Endothelial cell of umbilical vein (primary cell): Measurements from ENCODE around the gene MYL5. TPM values are rescaled to one million over a fixed set of nuclear protein-coding genes. Genes with fewer than 3 reads are reported as not detected.

Experiments
- BruUV-seq: library from RNA; stranded (reverse); fragments of 400-500 nt; replicated peaks from 2 replicates; lab custom pipeline; 2021; lab: Mats Ljungman, UMichigan
- CTCF ChIA-PET: fragments of 300-600, 350-600 bp; sonication (Branson Sonifier 250); formaldehyde crosslinking; loops from one replicate; lab custom pipeline; 2021; ENCODE audit warnings: antibody characterized with exemption, inconsistent platforms; lab: Charles Lee
- POLR2A ChIA-PET: fragments of 300-600, 350-600 bp; sonication (Branson Sonifier 250); formaldehyde crosslinking; loops from one replicate; lab custom pipeline; 2021; ENCODE audit warnings: antibody characterized with exemption, inconsistent platforms; lab: Charles Lee
- DNase-seq: peaks from one replicate; pipeline ENCODE4 v3.0.0-alpha.2; 2011; ENCODE audit warnings: low read depth, low spot score
- FAIRE-seq: peaks from 2 replicates; lab custom pipeline; 2011; peaks lifted over from hg19 to GRCh38; lab: Jason Lieb, UNC
- H2AFZ ChIP-seq: 2 replicates; pipeline ENCODE4 v1.6.0; 2012; ENCODE audit warnings: low read depth, low read length, control low read depth, inconsistent platforms
- H3K27ac ChIP-seq: 2 replicates; pipeline ENCODE4 v1.5.1; 2011; ENCODE audit warnings: low read depth, mild to moderate bottlenecking, control low read depth, low read length, moderate library complexity; ENCODE audit not compliant: insufficient read depth
- H3K27me3 ChIP-seq, 2 experiments: 2 replicates each; pipeline versions ENCODE4 v1.6.0 to v1.6.1; 2011; ENCODE audit warnings: low read length in 2 of 2, mixed read lengths in 1 of 2; ENCODE audit not compliant: control insufficient read depth in 2 of 2, insufficient read depth in 2 of 2
- H3K36me3 ChIP-seq, 2 experiments: 2 replicates in 1 of 2; 3 replicates in 1 of 2; pipeline ENCODE4 v1.5.1; 2011; ENCODE audit warnings: low read length in 2 of 2, mild to moderate bottlenecking in 1 of 2, moderate library complexity in 1 of 2; ENCODE audit not compliant: control insufficient read depth in 2 of 2, insufficient read depth in 2 of 2; ENCODE audit errors: extremely low read depth in 1 of 2
- H3K4me1 ChIP-seq: 3 replicates; pipeline ENCODE4 v1.5.1; 2011; ENCODE audit warnings: mild to moderate bottlenecking, low read length; ENCODE audit not compliant: control insufficient read depth, insufficient read depth; ENCODE audit errors: extremely low read depth
- H3K4me2 ChIP-seq: 2 replicates; pipeline ENCODE4 v1.6.1; 2011; ENCODE audit warnings: low read length, control low read depth, mixed read lengths; ENCODE audit not compliant: insufficient read depth
- H3K4me3 ChIP-seq, 3 experiments: fragments of 200-600 bp in 1 of 3; sonication (generic), shearing (Covaris generic) in 1 of 3; replicated peaks in 1 of 3; 2 replicates each; pipeline ENCODE4 v1.5.1; 2011 to 2016; ENCODE audit warnings: control low read depth in 3 of 3, low read length in 3 of 3, mild to moderate bottlenecking in 2 of 3, inconsistent platforms in 1 of 3, low read depth in 1 of 3, moderate library complexity in 1 of 3; ENCODE audit not compliant: insufficient read depth in 1 of 3
- H3K79me2 ChIP-seq: 2 replicates; pipeline ENCODE4 v1.6.0; 2012; ENCODE audit warnings: low read length, inconsistent platforms; ENCODE audit not compliant: control insufficient read depth, insufficient read depth
- H3K9ac ChIP-seq: replicated peaks from 2 replicates; pipeline ENCODE3; 2011; ENCODE audit warnings: low read length, control low read depth; ENCODE audit not compliant: insufficient read depth; ENCODE audit errors: extremely low read depth
- H3K9me1 ChIP-seq: replicated peaks from 3 replicates; pipeline ENCODE4 v1.6.0; 2011; ENCODE audit warnings: mild to moderate bottlenecking, low read length; ENCODE audit not compliant: control insufficient read depth, insufficient read depth; ENCODE audit errors: extremely low read depth
- H3K9me3 ChIP-seq: replicated peaks from 2 replicates; pipeline ENCODE4 v1.5.1; 2012; ENCODE audit warnings: low read length, inconsistent platforms; ENCODE audit not compliant: control insufficient read depth, insufficient read depth
- H4K20me1 ChIP-seq: replicated peaks from 2 replicates; pipeline ENCODE3; 2011; ENCODE audit warnings: mild to moderate bottlenecking, low read length; ENCODE audit not compliant: control insufficient read depth, insufficient read depth; ENCODE audit errors: extremely low read depth
- CTCF ChIP-seq, 2 donors: IDR thresholded peaks; 1 replicate in 1 of 2; 2 replicates in 1 of 2; pipeline ENCODE4 v1.5.1; 2011; ENCODE audit warnings: low read length in 2 of 2, mild to moderate bottlenecking in 2 of 2, moderate library complexity in 2 of 2, control low read depth in 1 of 2, inconsistent platforms in 1 of 2, low read depth in 1 of 2; ENCODE audit not compliant: insufficient read depth in 1 of 2; ENCODE audit errors: extremely low read depth in 1 of 2
- EZH2 ChIP-seq: IDR thresholded peaks from 2 replicates; pipeline ENCODE4 v1.6.1; 2012; ENCODE audit warnings: borderline replicate concordance, low read depth, mild to moderate bottlenecking, moderate library complexity, low read length, inconsistent platforms; ENCODE audit not compliant: severe bottlenecking
- FOS ChIP-seq: IDR thresholded peaks from 2 replicates; pipeline ENCODE4 v1.6.1; 2011; ENCODE audit warnings: mild to moderate bottlenecking, low read length, moderate library complexity, borderline replicate concordance; ENCODE audit not compliant: insufficient read depth
- GATA2 ChIP-seq: IDR thresholded peaks from 2 replicates; pipeline ENCODE4 v1.7.0; 2011; ENCODE audit warnings: low read depth, mild to moderate bottlenecking, moderate library complexity, mixed read lengths, low read length; ENCODE audit not compliant: insufficient read length, insufficient read depth
- JUN ChIP-seq: IDR thresholded peaks from 2 replicates; pipeline ENCODE4 v1.6.1; 2011; ENCODE audit warnings: borderline replicate concordance, low read depth; ENCODE audit not compliant: insufficient read length, insufficient read depth
- MYC ChIP-seq: IDR thresholded peaks from one replicate; pipeline ENCODE4 v1.6.1; 2011; ENCODE audit warnings: mild to moderate bottlenecking, low read depth, low read length
- POLR2A ChIP-seq: IDR thresholded peaks from 2 replicates; pipeline ENCODE4 v1.6.1; 2012; ENCODE audit warnings: low read depth, mild to moderate bottlenecking, control low read depth, low read length
- POLR2AphosphoS5 ChIP-seq: IDR thresholded peaks from 2 replicates; pipeline ENCODE4 v1.6.1; 2012; ENCODE audit warnings: low read depth, mild to moderate bottlenecking, control low read depth, low read length, moderate library complexity; ENCODE audit not compliant: insufficient read depth
- dilution Hi-C: fragments of 300-500 bp; cut with MboI; formaldehyde crosslinking; loops from one replicate; pipeline ENCODE4 v1.15.0; 2019; ENCODE audit warnings: low sequenced_read_pairs; ENCODE audit not compliant: extremely low pct_ligation_motif_present
- intact Hi-C: fragments of 100-400 bp; cut with micrococcal nuclease; formaldehyde crosslinking; loops from one replicate; pipeline ENCODE4 v1.10.0; 2022
- polyA plus RNA-seq, 4 experiments: library from polyadenylated mRNA; depleted of rRNA in 3 of 4; stranded (reverse) in 3 of 4; unstranded in 1 of 4; fragments of >200 nt; gene quantifications; 2 replicates each; pipeline versions ENCODE4 v1.2.1 to v1.2.3, GENCODE V29; 2011 to 2012; ENCODE audit warnings: missing spikeins in 1 of 4
- total RNA-seq: library from RNA; stranded (reverse); gene quantifications from 2 replicates; pipeline ENCODE4 v1.2.3, GENCODE V29; 2021
- TF ChIP-seq, protein P1 (sequence below): IDR thresholded peaks from 2 replicates; pipeline ENCODE4 v1.6.1; 2011; ENCODE audit not compliant: insufficient read depth, insufficient read length

MYL5 gene
- total and polyA plus RNA-seq, 2 donors (not counting 3 experiments of a cell fraction or from before 2014, with no cell fraction given): 12.3 to 13.4 TPM

DNA sequence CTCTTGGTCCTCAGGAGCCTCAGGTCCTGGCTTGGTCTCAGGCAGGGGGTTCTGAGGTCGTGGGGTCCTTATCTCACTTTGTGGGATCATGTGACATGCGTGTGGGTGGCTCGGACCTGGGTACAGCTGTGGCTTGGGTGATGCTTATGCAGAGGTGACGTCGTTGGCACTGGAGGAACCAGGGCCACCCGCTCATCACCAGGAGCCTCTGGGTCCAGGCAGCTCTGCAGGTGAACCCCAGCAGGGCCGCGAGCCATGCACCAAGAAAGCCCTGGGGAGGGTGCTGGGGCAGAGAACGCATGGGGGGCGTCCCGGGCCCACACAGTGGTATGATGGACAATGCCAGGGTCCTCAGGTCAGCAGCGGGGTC lies 9.0 kb upstream of the MYL5 start:
- FAIRE-seq (no peak), DNase-seq (no peak)
- Histone ChIP-seq H2AFZ (no peak overlapping the region), H3K4me3 (no peak overlapping the region), H3K27ac (no peak overlapping the region), H3K9me1 (no peaks in the 10 kb centered on the region), H3K79me2 (no peaks in the 10 kb centered on the region), H3K4me2 (no peak overlapping the region), H3K4me1 (no peaks in the 10 kb centered on the region), H3K27me3 (peaks cover 0 to 5% of the 10 kb centered on the region in 2 experiments), H3K9me3 (no peaks in the 10 kb centered on the region), H3K9ac (no peak overlapping the region), H3K36me3 (no peaks in the 10 kb centered on the region), H4K20me1 (no peaks in the 10 kb centered on the region)
- ChIA-PET POLR2A (no interaction called here), CTCF (no interaction called here)
- intact Hi-C loops: no loop called here
- TF ChIP-seq EZH2: no peak
- TF ChIP-seq POLR2AphosphoS5: no peak
- no peak for TF ChIP-seq JUN
- no peak for TF ChIP-seq CTCF (IDR thresholded peaks at IDR 0.05; ENCODE audit: extremely low read depth in 1 of 2, insufficient read depth in 1 of 2, low read depth in 1 of 2, low read length in 2 of 2)
- TF ChIP-seq GATA2: no peak
- no peak for TF ChIP-seq POLR2A
- TF ChIP-seq, protein P1, sequence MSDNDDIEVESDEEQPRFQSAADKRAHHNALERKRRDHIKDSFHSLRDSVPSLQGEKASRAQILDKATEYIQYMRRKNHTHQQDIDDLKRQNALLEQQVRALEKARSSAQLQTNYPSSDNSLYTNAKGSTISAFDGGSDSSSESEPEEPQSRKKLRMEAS: no peak
- no peak for TF ChIP-seq MYC
- no peak for TF ChIP-seq FOS
- dilution Hi-C loops: no loop called here
- BruUV-seq: no TSS peak
